Upper lobe of right lung (tissue), 1 donor: ENCODE results near the gene STMN1. TPM values are rescaled to one million over a fixed set of nuclear protein-coding genes. Genes with fewer than 3 reads are reported as not detected.

Source experiments
- ATAC-seq: fragments of 200-7000 bp; cut with Tn5 transposase; one replicate; pipeline ENCODE4 v1.9.1; 2020; ENCODE audit warnings: mild to moderate bottlenecking, moderate library complexity
- DNase-seq: peaks from one replicate; pipeline ENCODE4 v3.0.0-alpha.2; 2020
- H3K27ac ChIP-seq: fragments of 200-600 bp; one replicate; pipeline ENCODE4 v1.8.0; 2022
- H3K27me3 ChIP-seq: fragments of 200-600 bp; one replicate; pipeline ENCODE4 v1.8.0; 2022; ENCODE audit warnings: mild to moderate bottlenecking
- H3K36me3 ChIP-seq: fragments of 200-600 bp; one replicate; pipeline ENCODE4 v1.8.0; 2022
- H3K4me1 ChIP-seq: fragments of 200-600 bp; one replicate; pipeline ENCODE4 v1.8.0; 2022
- H3K4me3 ChIP-seq: fragments of 200-600 bp; one replicate; pipeline ENCODE4 v1.8.0; 2022; ENCODE audit warnings: mild to moderate bottlenecking
- H3K9me3 ChIP-seq: fragments of 200-600 bp; one replicate; pipeline ENCODE4 v1.8.0; 2022
- CTCF ChIP-seq: fragments of 200-600 bp; IDR thresholded peaks from one replicate; pipeline ENCODE4 v1.8.0; 2022; ENCODE audit warnings: antibody characterized with exemption
- intact Hi-C: fragments of 100-400 bp; cut with DNase I; formaldehyde crosslinking; loops from one replicate; pipeline ENCODE4 v1.11.0; 2022
- total RNA-seq: library from RNA; stranded (reverse); fragmentation: NEBNext Ultra II Directional; extraction: Animal tissue kit (Norgen Biotek cat#: 25700); gene quantifications from one replicate; pipeline ENCODE4 v1.2.1, GENCODE V29; 2021
- donor health status: DM: no; HTN: yes; CAD: no; lungs with severe emphysema.

STMN1 gene
- total RNA-seq, 1 donor from 2014 or later, result 42.5 TPM

- intact Hi-C loops, result loop anchor here (5.0 kb wide), 1 partner anchor 101 kb away; the partner anchor contains the start of gene PAFAH2
- Histone ChIP-seq H3K4me1 (peaks cover 26% of the 10 kb centered on the region), H3K4me3 (no peak overlapping the region), H3K27me3 (no peaks in the 10 kb centered on the region), H3K9me3 (no peaks in the 10 kb centered on the region), H3K27ac (no peak overlapping the region), H3K36me3 (peaks cover 17% of the 10 kb centered on the region)
- ATAC-seq, result no peak
- no peak for DNase-seq
- TF ChIP-seq CTCF, result no peak
Measured at GRCh38 chr1:25896266-25896665, 10.0 kb downstream of the STMN1 start.

DNA sequence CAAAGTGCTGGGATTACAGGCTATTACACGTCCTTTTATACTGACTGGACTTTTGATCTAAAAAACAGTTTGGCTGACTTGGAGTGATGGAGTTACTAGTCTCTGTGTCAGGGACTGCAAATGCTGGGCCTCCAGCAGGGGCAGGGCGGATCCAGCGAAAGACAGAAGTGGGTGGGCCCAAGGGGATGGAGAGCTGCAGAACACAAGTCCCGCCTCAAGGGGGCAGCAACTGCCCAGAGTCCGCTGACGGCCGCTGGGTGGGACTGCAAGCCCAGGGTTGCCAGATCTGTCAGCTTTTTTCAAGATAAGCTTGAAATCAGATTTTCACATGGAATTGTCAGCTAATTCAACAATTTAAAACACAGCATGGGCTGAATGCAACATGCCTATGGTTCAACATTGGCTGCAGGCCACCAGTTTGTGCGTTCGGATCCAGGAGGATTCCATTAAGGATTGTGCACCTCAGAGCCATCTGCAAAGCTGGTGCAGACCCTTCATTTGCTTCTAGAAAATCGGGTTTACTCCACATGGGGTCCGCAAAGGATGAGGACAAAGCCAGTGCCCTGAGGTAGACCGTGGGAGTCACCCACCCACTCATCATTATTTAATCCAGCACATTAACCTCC, 10.7 kb downstream of the STMN1 start:
- H3K4me1 ChIP-seq, result peaks cover 30% of the 10 kb centered on the region
- no peaks in the 10 kb centered on the region for H3K9me3 ChIP-seq
- peaks cover 9% of the 10 kb centered on the region for H3K36me3 ChIP-seq
- DNase-seq (peak; percentile 93), ATAC-seq (peak; percentile 97)
- intact Hi-C loops, result loop anchor here (5.0 kb wide), 1 partner anchor 102 kb away; the partner anchor contains the start of gene PAFAH2
- H3K27me3 ChIP-seq, result no peaks in the 10 kb centered on the region
- peak; percentile 98 for TF ChIP-seq CTCF
- no peak overlapping the region for H3K4me3 ChIP-seq
- no peak overlapping the region for H3K27ac ChIP-seq

- TF ChIP-seq CTCF, result no peak
- Histone ChIP-seq H3K27me3 (no peaks in the 10 kb centered on the region), H3K4me3 (no peak overlapping the region), H3K9me3 (no peaks in the 10 kb centered on the region), H3K4me1 (peaks cover 39% of the 10 kb centered on the region), H3K36me3 (no peaks in the 10 kb centered on the region), H3K27ac (peak overlapping the region; percentile 86)
- no peak for DNase-seq
- no peak for ATAC-seq
- intact Hi-C loops, result no loop called here
Measured at GRCh38 chr1:25893116-25893515, 13.1 kb downstream of the STMN1 start.

DNA sequence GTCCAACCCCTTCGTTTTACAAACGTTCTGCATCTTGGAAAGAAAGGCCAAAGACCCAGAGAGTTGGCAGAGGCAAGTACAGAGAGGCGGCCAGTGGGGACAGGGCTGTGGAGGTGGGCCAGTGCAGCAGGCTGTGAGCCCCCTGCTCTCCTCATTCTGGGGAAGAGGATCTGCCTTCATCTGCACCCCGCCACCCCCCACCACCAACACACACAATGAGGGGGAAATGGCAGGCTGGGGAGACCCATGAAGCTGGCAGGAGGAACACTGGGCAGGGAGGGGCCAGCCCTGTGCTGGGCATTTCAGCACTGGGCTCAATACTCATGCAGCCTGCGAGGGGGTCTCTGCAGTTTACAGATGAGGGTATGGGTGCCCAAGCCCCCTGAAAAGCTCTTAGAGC, 14.6 kb downstream of the STMN1 start:
- H3K27me3 ChIP-seq, result no peaks in the 10 kb centered on the region
- H3K9me3 ChIP-seq, result no peaks in the 10 kb centered on the region
- no peak overlapping the region for H3K4me3 ChIP-seq
- peaks cover 39% of the 10 kb centered on the region for H3K4me1 ChIP-seq
- intact Hi-C loops, result no loop called here
- no peaks in the 10 kb centered on the region for H3K36me3 ChIP-seq
- ATAC-seq, result no peak
- H3K27ac ChIP-seq, result peak overlapping the region; percentile 11
- no peak for DNase-seq
- no peak for TF ChIP-seq CTCF

- H3K27ac ChIP-seq, result peak overlapping the region; percentile 55
- no peak overlapping the region for H3K4me3 ChIP-seq
- H3K27me3 ChIP-seq, result no peaks in the 10 kb centered on the region
- intact Hi-C loops, result no loop called here
- H3K9me3 ChIP-seq, result no peaks in the 10 kb centered on the region
- no peaks in the 10 kb centered on the region for H3K36me3 ChIP-seq
- TF ChIP-seq CTCF, result no peak
- peaks cover 33% of the 10 kb centered on the region for H3K4me1 ChIP-seq
- peak; percentile 71 for ATAC-seq
- DNase-seq, result no peak
Measured at GRCh38 chr1:25890239-25891034, 15.8 kb downstream of the STMN1 start.
